Gastroesophageal sphincter (tissue), 3 donors: Measurements from ENCODE around the gene LRRC1.

Source experiments
- CTCF ChIP-seq, 4 experiments: fragments of 200-600 bp in 2 of 4; fragments of 450-650 bp in 2 of 4; sonication (generic) in 1 of 4; IDR thresholded peaks; one replicate each; pipeline ENCODE4 v1.5.1; 2017 to 2019; ENCODE audit warnings: antibody characterized with exemption in 4 of 4, mild to moderate bottlenecking in 2 of 4, moderate library complexity in 2 of 4
- EP300 ChIP-seq: sonication (generic); formaldehyde crosslinking; IDR thresholded peaks from one replicate; pipeline ENCODE4 v1.6.1; 2017; ENCODE audit warnings: antibody characterized with exemption, mild to moderate bottlenecking
- POLR2A ChIP-seq, 2 donors: fragments of 450-650 bp; IDR thresholded peaks; one replicate each; pipeline ENCODE4 v1.6.1; 2017; ENCODE audit warnings: antibody characterized with exemption in 2 of 2, mild to moderate bottlenecking in 2 of 2, moderate library complexity in 1 of 2

GRCh38 chr6:53794137-53794719 is 577 bp upstream of the LRRC1 start:
- TF ChIP-seq CTCF (IDR thresholded peaks at IDR 0.05) (peak; percentile 22 to 69 (median 56)), POLR2A (IDR thresholded peaks at IDR 0.05) (no peak), EP300 (no peak)
